ENCODE measurements around the gene KLHDC1. TPM values are rescaled to one million over a fixed set of nuclear protein-coding genes. Genes with fewer than 3 reads are reported as not detected.

Gene KLHDC1
- total and polyA plus RNA-seq, 3 donors from 2014 or later, result 5.1 to 10.9 (median 7.6) TPM

GRCh38 chr14:49796025-49796424 is 103.1 kb downstream of the KLHDC1 start:
- 85 to 94% methylated on average over 2 of the region's 2 CpGs for WGBS, 2 donors
- Histone ChIP-seq H3K4me3 (no peak overlapping the region), H3K27ac (no peak overlapping the region), H3K4me1 (no peaks in the 10 kb centered on the region), H3K27me3 (no peaks in the 10 kb centered on the region), H3K9me3 (no peaks in the 10 kb centered on the region), H3K36me3 (ENCODE audit: low read depth, missing control alignments) (no peaks in the 10 kb centered on the region)
- no peak for TF ChIP-seq POLR2A (IDR thresholded peaks at IDR 0.05)
- TF ChIP-seq, protein P1, sequence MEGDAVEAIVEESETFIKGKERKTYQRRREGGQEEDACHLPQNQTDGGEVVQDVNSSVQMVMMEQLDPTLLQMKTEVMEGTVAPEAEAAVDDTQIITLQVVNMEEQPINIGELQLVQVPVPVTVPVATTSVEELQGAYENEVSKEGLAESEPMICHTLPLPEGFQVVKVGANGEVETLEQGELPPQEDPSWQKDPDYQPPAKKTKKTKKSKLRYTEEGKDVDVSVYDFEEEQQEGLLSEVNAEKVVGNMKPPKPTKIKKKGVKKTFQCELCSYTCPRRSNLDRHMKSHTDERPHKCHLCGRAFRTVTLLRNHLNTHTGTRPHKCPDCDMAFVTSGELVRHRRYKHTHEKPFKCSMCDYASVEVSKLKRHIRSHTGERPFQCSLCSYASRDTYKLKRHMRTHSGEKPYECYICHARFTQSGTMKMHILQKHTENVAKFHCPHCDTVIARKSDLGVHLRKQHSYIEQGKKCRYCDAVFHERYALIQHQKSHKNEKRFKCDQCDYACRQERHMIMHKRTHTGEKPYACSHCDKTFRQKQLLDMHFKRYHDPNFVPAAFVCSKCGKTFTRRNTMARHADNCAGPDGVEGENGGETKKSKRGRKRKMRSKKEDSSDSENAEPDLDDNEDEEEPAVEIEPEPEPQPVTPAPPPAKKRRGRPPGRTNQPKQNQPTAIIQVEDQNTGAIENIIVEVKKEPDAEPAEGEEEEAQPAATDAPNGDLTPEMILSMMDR (IDR thresholded peaks at IDR 0.05), result no peak
- intact Hi-C loops (cut with DNase I; ENCODE audit: low total_unique reads), result no loop called here
- no peak for DNase-seq

Small RNA genes lying within 50 kb of the gene (small RNA-seq; reads per million reads assigned to genes)
- 0 reads per million in 2 donors for gene RNU6ATAC30P

Other genes starting within 250 kb of the KLHDC1 start
- gene RPS29, start 106.7 kb upstream of the KLHDC1 start, total RNA-seq, result 1,000 to 10,000 TPM; 2,556 to 3,974 TPM
- 1,765 TPM for gene RPS29, start 106.7 kb upstream of the KLHDC1 start, polyA plus RNA-seq (ENCODE audit: insufficient read depth, low read depth, low replicate concordance)
- gene LRR1, start 94.2 kb upstream of the KLHDC1 start, total RNA-seq, result 10 to 100 TPM; 23.8 to 35.8 TPM
- 85.7 TPM for gene LRR1, start 94.2 kb upstream of the KLHDC1 start, polyA plus RNA-seq (ENCODE audit: insufficient read depth, low read depth, low replicate concordance)
- 100 to 1,000 TPM; 102 to 114 TPM for gene RPL36AL, start 72.5 kb upstream of the KLHDC1 start, total RNA-seq
- gene RPL36AL, start 72.5 kb upstream of the KLHDC1 start, polyA plus RNA-seq (ENCODE audit: insufficient read depth, low read depth, low replicate concordance), result 193 TPM
- gene MGAT2, start 72.3 kb upstream of the KLHDC1 start, total RNA-seq, result 10 to 100 TPM; 88.8 to 89.1 TPM
- gene MGAT2, start 72.3 kb upstream of the KLHDC1 start, polyA plus RNA-seq (ENCODE audit: insufficient read depth, low read depth, low replicate concordance), result 58.3 TPM
- 10 to 100 TPM; 15.3 to 18.2 TPM for gene DNAAF2, start 57.9 kb upstream of the KLHDC1 start, total RNA-seq
- gene DNAAF2, start 57.9 kb upstream of the KLHDC1 start, polyA plus RNA-seq (ENCODE audit: insufficient read depth, low read depth, low replicate concordance), result 12.7 TPM
- gene POLE2, start 4.9 kb upstream of the KLHDC1 start, total RNA-seq, result 10 to 100 TPM in 1 of 2 donors, 1 to 10 TPM in 1; 9.0 to 13.4 TPM
- gene POLE2, start 4.9 kb upstream of the KLHDC1 start, polyA plus RNA-seq (ENCODE audit: insufficient read depth, low read depth, low replicate concordance), result 8.2 TPM
- gene KLHDC2, start 75.0 kb downstream of the KLHDC1 start, total RNA-seq, result 10 to 100 TPM; 74.4 to 90.7 TPM
- gene KLHDC2, start 75.0 kb downstream of the KLHDC1 start, polyA plus RNA-seq (ENCODE audit: insufficient read depth, low read depth, low replicate concordance), result 127 TPM
- 10 to 100 TPM; 81.3 to 98.7 TPM for gene NEMF, start 159.7 kb downstream of the KLHDC1 start, total RNA-seq
- gene NEMF, start 159.7 kb downstream of the KLHDC1 start, polyA plus RNA-seq (ENCODE audit: insufficient read depth, low read depth, low replicate concordance), result 13.8 TPM
- gene ARF6, start 200.0 kb downstream of the KLHDC1 start, total RNA-seq, result 10 to 100 TPM; 45.2 to 51.8 TPM
- gene ARF6, start 200.0 kb downstream of the KLHDC1 start, polyA plus RNA-seq (ENCODE audit: insufficient read depth, low read depth, low replicate concordance), result 41.3 TPM

Measured in testis (tissue), 3 donors.